ENCODE data around the gene ANO10.

GRCh38 chr3:43372809-43373559 lies 248.8 kb downstream of the ANO10 start:
- no peak for TF ChIP-seq POLR2AphosphoS5 (IDR thresholded peaks at IDR 0.05; ENCODE audit: low read depth, low read length)
- no peak for TF ChIP-seq POLR2A (IDR thresholded peaks at IDR 0.05; ENCODE audit: low read depth, low read length)
- no peak for TF ChIP-seq TAF1 (IDR thresholded peaks at IDR 0.05; ENCODE audit: borderline replicate concordance, low read depth, low read length)
